ENCODE results near the gene NOP14.

The NOP14 gene

GRCh38 chr4:2893772-2894171, 69.4 kb downstream of the NOP14 start:
- Histone ChIP-seq H3K79me2 (ENCODE audit: control insufficient read depth, insufficient read depth, low read length, poor library complexity) (no peaks in the 10 kb centered on the region), H2AK5ac (ENCODE audit: low read length) (no peak overlapping the region), H4K12ac (ENCODE audit: low read depth, low read length) (no peak overlapping the region), H4K91ac (ENCODE audit: low read depth, low read length) (no peak overlapping the region), H3K36me3 (ENCODE audit: control insufficient read depth in 1 of 2, insufficient read depth in 2 of 2, low read length in 2 of 2) (peaks cover 32 to 36% of the 10 kb centered on the region in 2 experiments), H3K27me3 (ENCODE audit: insufficient read depth, low read length) (no peaks in the 10 kb centered on the region), H2BK12ac (ENCODE audit: low read length) (no peak overlapping the region), H2BK120ac (ENCODE audit: insufficient read depth, low read length, poor library complexity) (no peak overlapping the region), H3K4ac (ENCODE audit: low read depth, low read length) (no peak overlapping the region), H3K18ac (ENCODE audit: low read length) (no peak overlapping the region), H3K27ac (ENCODE audit: low read depth, low read length) (no peak overlapping the region), H2BK5ac (ENCODE audit: low read depth, low read length, poor library complexity) (no peak overlapping the region), H3K79me1 (ENCODE audit: low read length) (no peaks in the 10 kb centered on the region), H3K4me3 (ENCODE audit: low read depth, low read length) (no peak overlapping the region), H3K4me1 (ENCODE audit: control insufficient read depth in 1 of 2, insufficient read depth in 2 of 2, low read length in 2 of 2) (no peaks in the 10 kb centered on the region), H3K14ac (ENCODE audit: low read length) (no peak overlapping the region), H2AFZ (ENCODE audit: insufficient read depth, low read length, poor library complexity) (no peak overlapping the region), H3K9me3 (ENCODE audit: insufficient read depth, low read depth, low read length) (no peaks in the 10 kb centered on the region), H3K9ac (ENCODE audit: low read length) (no peak overlapping the region), H3K23ac (ENCODE audit: low read length) (no peak overlapping the region), H3K4me2 (ENCODE audit: low read length) (no peak overlapping the region), H4K8ac (ENCODE audit: low read depth, low read length) (no peak overlapping the region)
- no CpG with 5 or more reads among the region's 5 CpGs for WGBS (ENCODE audit: extremely low coverage, insufficient coverage, insufficient read length)
- no peak for DNase-seq

- H3K79me2 ChIP-seq (ENCODE audit: control insufficient read depth, insufficient read depth, low read length, poor library complexity), result no peaks in the 10 kb centered on the region
- H3K27ac ChIP-seq (ENCODE audit: low read depth, low read length), result no peak overlapping the region
- DNase-seq, result no peak
- peaks cover 2 to 4% of the 10 kb centered on the region in 2 experiments for H3K4me1 ChIP-seq (ENCODE audit: control insufficient read depth in 1 of 2, insufficient read depth in 2 of 2, low read length in 2 of 2)
- H2BK120ac ChIP-seq (ENCODE audit: insufficient read depth, low read length, poor library complexity), result no peak overlapping the region
- WGBS (ENCODE audit: extremely low coverage, insufficient coverage, insufficient read length), result no CpG with 5 or more reads among the region's 5 CpGs
- no peak overlapping the region for H4K12ac ChIP-seq (ENCODE audit: low read depth, low read length)
- no peak overlapping the region for H3K4ac ChIP-seq (ENCODE audit: low read depth, low read length)
- no peak overlapping the region for H3K4me2 ChIP-seq (ENCODE audit: low read length)
- H3K79me1 ChIP-seq (ENCODE audit: low read length), result no peaks in the 10 kb centered on the region
- no peak overlapping the region for H3K18ac ChIP-seq (ENCODE audit: low read length)
- no peaks in the 10 kb centered on the region for H3K27me3 ChIP-seq (ENCODE audit: insufficient read depth, low read length)
- H4K91ac ChIP-seq (ENCODE audit: low read depth, low read length), result no peak overlapping the region
- no peak overlapping the region for H3K23ac ChIP-seq (ENCODE audit: low read length)
- H3K36me3 ChIP-seq (ENCODE audit: control insufficient read depth in 1 of 2, insufficient read depth in 2 of 2, low read length in 2 of 2), result peaks cover 28 to 32% of the 10 kb centered on the region in 2 experiments
- no peak overlapping the region for H2AFZ ChIP-seq (ENCODE audit: insufficient read depth, low read length, poor library complexity)
- no peak overlapping the region for H3K9ac ChIP-seq (ENCODE audit: low read length)
- H3K14ac ChIP-seq (ENCODE audit: low read length), result no peak overlapping the region
- H3K4me3 ChIP-seq (ENCODE audit: low read depth, low read length), result no peak overlapping the region
- H2AK5ac ChIP-seq (ENCODE audit: low read length), result no peak overlapping the region
- no peaks in the 10 kb centered on the region for H3K9me3 ChIP-seq (ENCODE audit: insufficient read depth, low read depth, low read length)
- H4K8ac ChIP-seq (ENCODE audit: low read depth, low read length), result no peak overlapping the region
- no peak overlapping the region for H2BK12ac ChIP-seq (ENCODE audit: low read length)
- no peak overlapping the region for H2BK5ac ChIP-seq (ENCODE audit: low read depth, low read length, poor library complexity)
These were observed 71.9 kb downstream of the NOP14 start for GRCh38 chr4:2891294-2891693.

DNA sequence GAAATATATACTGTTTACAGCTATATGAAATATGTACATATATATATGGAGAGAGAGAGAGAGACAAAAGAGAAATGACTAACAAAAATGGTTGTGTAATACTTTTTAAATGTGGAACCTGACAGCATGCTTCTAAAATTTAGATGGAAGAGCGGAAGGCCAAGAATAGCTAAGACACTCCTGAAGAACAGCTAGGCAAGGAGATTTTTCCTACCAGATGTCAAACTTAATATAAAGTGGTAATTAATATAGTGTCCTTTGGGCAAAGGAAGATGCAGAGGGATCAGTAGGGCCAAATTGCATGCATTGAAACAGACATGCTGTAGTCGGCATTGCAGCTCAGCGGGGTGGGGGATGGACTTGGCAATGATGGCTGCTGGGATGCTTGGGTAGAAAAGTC, 74.3 kb downstream of the NOP14 start:
- H3K4me2 ChIP-seq (ENCODE audit: low read length), result no peak overlapping the region
- H2AK5ac ChIP-seq (ENCODE audit: low read length), result no peak overlapping the region
- no peaks in the 10 kb centered on the region for H3K9me3 ChIP-seq (ENCODE audit: insufficient read depth, low read depth, low read length)
- no peak overlapping the region for H3K9ac ChIP-seq (ENCODE audit: low read length)
- H3K4ac ChIP-seq (ENCODE audit: low read depth, low read length), result no peak overlapping the region
- no peak overlapping the region for H2BK120ac ChIP-seq (ENCODE audit: insufficient read depth, low read length, poor library complexity)
- no peak overlapping the region for H4K12ac ChIP-seq (ENCODE audit: low read depth, low read length)
- no peak overlapping the region for H4K91ac ChIP-seq (ENCODE audit: low read depth, low read length)
- H3K4me1 ChIP-seq (ENCODE audit: control insufficient read depth in 1 of 2, insufficient read depth in 2 of 2, low read length in 2 of 2), result peaks cover 5 to 7% of the 10 kb centered on the region in 2 experiments
- H3K23ac ChIP-seq (ENCODE audit: low read length), result no peak overlapping the region
- no peak overlapping the region for H3K27ac ChIP-seq (ENCODE audit: low read depth, low read length)
- H2BK12ac ChIP-seq (ENCODE audit: low read length), result no peak overlapping the region
- H2AFZ ChIP-seq (ENCODE audit: insufficient read depth, low read length, poor library complexity), result no peak overlapping the region
- peaks cover 15 to 27% of the 10 kb centered on the region in 2 experiments for H3K36me3 ChIP-seq (ENCODE audit: control insufficient read depth in 1 of 2, insufficient read depth in 2 of 2, low read length in 2 of 2)
- H3K79me2 ChIP-seq (ENCODE audit: control insufficient read depth, insufficient read depth, low read length, poor library complexity), result no peaks in the 10 kb centered on the region
- no peaks in the 10 kb centered on the region for H3K79me1 ChIP-seq (ENCODE audit: low read length)
- no CpG with 5 or more reads among the region's 3 CpGs for WGBS (ENCODE audit: extremely low coverage, insufficient coverage, insufficient read length)
- H2BK5ac ChIP-seq (ENCODE audit: low read depth, low read length, poor library complexity), result no peak overlapping the region
- H4K8ac ChIP-seq (ENCODE audit: low read depth, low read length), result no peak overlapping the region
- no peak for DNase-seq
- no peaks in the 10 kb centered on the region for H3K27me3 ChIP-seq (ENCODE audit: insufficient read depth, low read length)
- no peak overlapping the region for H3K4me3 ChIP-seq (ENCODE audit: low read depth, low read length)
- H3K18ac ChIP-seq (ENCODE audit: low read length), result no peak overlapping the region
- no peak overlapping the region for H3K14ac ChIP-seq (ENCODE audit: low read length)
